Activated T-helper 9 cell treated with anti-CD3 and anti-CD28 coated beads, Interleukin-2, amount 50 U/mL, for 16 hours (primary cell): ENCODE data around the gene FAM181A.

Experiments
- DNase-seq: peaks from one replicate; pipeline ENCODE4 v3.0.0-alpha.2; 2020; ENCODE audit warnings: low read depth

The FAM181A gene

GRCh38 chr14:93903342-93904184 is 23.6 kb upstream of the FAM181A start:
- DNase-seq: no peak

- no peak for DNase-seq
These were observed 21.5 kb upstream of the FAM181A start for GRCh38 chr14:93905623-93906022.

GRCh38 chr14:93906341-93907329 is 20.5 kb upstream of the FAM181A start:
- peak; percentile 28 for DNase-seq

- DNase-seq: no peak
These were observed 17.6 kb upstream of the FAM181A start for GRCh38 chr14:93909429-93910128.

GRCh38 chr14:93911975-93912615 is 15.0 kb upstream of the FAM181A start:
- DNase-seq: no peak

- no peak for DNase-seq
These were observed 14.4 kb upstream of the FAM181A start for GRCh38 chr14:93912782-93913181.

GRCh38 chr14:93914278-93914677 is 12.9 kb upstream of the FAM181A start:
- no peak for DNase-seq

- DNase-seq: no peak
These were observed 12.0 kb upstream of the FAM181A start for GRCh38 chr14:93915070-93915705.

- DNase-seq: no peak
These were observed 11.3 kb upstream of the FAM181A start for GRCh38 chr14:93915800-93916199.

- DNase-seq: no peak
These were observed 10.6 kb upstream of the FAM181A start for GRCh38 chr14:93916498-93916897.

- no peak for DNase-seq
These were observed 10.0 kb upstream of the FAM181A start for GRCh38 chr14:93917141-93917540.

- DNase-seq: no peak
These were observed 5.9 kb upstream of the FAM181A start for GRCh38 chr14:93921001-93921806.

GRCh38 chr14:93923626-93924025 is 3.5 kb upstream of the FAM181A start:
- DNase-seq: no peak

- no peak for DNase-seq
These were observed 2.4 kb upstream of the FAM181A start for GRCh38 chr14:93924592-93925355.

GRCh38 chr14:93925374-93925895 is 1.7 kb upstream of the FAM181A start:
- no peak for DNase-seq

GRCh38 chr14:93926245-93926872 is 785 bp upstream of the FAM181A start:
- DNase-seq: no peak

GRCh38 chr14:93927800-93928145 is 629 bp downstream of the FAM181A start:
- DNase-seq: no peak

GRCh38 chr14:93928184-93929047 is 1.3 kb downstream of the FAM181A start:
- DNase-seq: no peak
